Bronchial smooth muscle cell (primary cell): ENCODE results near the gene MOBP. TPM values are rescaled to one million over a fixed set of nuclear protein-coding genes. Genes with fewer than 3 reads are reported as not detected.

Experiments used
- total RNA-seq: library from RNA; depleted of rRNA; stranded (reverse); fragments of >200 nt; gene quantifications from 2 replicates; pipeline ENCODE4 v1.2.1, GENCODE V29; 2014

The MOBP gene
- total RNA-seq, result under 0.01 TPM in 1 of 2 replicates, not detected in the other

GRCh38 chr3:39467394-39468107 lies at the start of gene MOBP:
MOBP (plus strand) TSS chr3:39467680; CDS start chr3:39502070, 34,390 bp downstream.

Other genes with a start within 250 kb of the MOBP start
- not detected in 2 replicates for gene CX3CR1, start 187.6 kb upstream of the MOBP start, total RNA-seq
- not detected in 2 replicates for gene CCR8, start 138.0 kb upstream of the MOBP start, total RNA-seq
- gene SLC25A38, start 84.3 kb upstream of the MOBP start, total RNA-seq, result 17.3 and 19.9 TPM in 2 replicates
- 1,881 and 1,898 TPM in 2 replicates for gene RPSA, start 61.0 kb upstream of the MOBP start, total RNA-seq